HAP-1 (cell line): ENCODE results near the gene OR2J1.
"Not testable (repeated sequence)": the region's sequence is repeated elsewhere in the genome, so short reads cannot be mapped to it uniquely, and the experiment has no call there.

Source experiments
- DNase-seq, 2 experiments: peaks; one replicate each; pipeline ENCODE4 v3.0.0-alpha.2; 2016 to 2020; ENCODE audit warnings: low spot score in 2 of 2
- H3K27me3 ChIP-seq: fragments of 250-450 bp; sonication (Bioruptor Pico); 2 replicates; pipeline ENCODE4 v1.5.1; 2020; ENCODE audit warnings: low read depth, mild to moderate bottlenecking, moderate library complexity
- H3K36me3 ChIP-seq: fragments of 250-450 bp; sonication (Bioruptor Pico); replicated peaks from 2 replicates; pipeline ENCODE4 v1.5.1; 2020; ENCODE audit warnings: mild to moderate bottlenecking
- H3K4me1 ChIP-seq: fragments of 250-450 bp; sonication (Bioruptor Pico); 2 replicates; pipeline ENCODE4 v1.5.1; 2020; ENCODE audit warnings: mild to moderate bottlenecking
- H3K4me3 ChIP-seq: fragments of 250-450 bp; sonication (Bioruptor Pico); 2 replicates; pipeline ENCODE4 v1.5.1; 2020; ENCODE audit warnings: mild to moderate bottlenecking, moderate library complexity
- H3K9me3 ChIP-seq: fragments of 250-450 bp; sonication (Bioruptor Pico); 2 replicates; pipeline ENCODE4 v1.5.1; 2020; ENCODE audit warnings: mild to moderate bottlenecking, moderate library complexity
- in situ Hi-C: fragments of 300-500 bp; cut with MboI; formaldehyde crosslinking; loops from 3 replicates; pipeline ENCODE4 v1.14.3; 2020; ENCODE audit warnings: low sequenced_read_pairs, inconsistent platforms, mixed read lengths

Gene OR2J1

DNA sequence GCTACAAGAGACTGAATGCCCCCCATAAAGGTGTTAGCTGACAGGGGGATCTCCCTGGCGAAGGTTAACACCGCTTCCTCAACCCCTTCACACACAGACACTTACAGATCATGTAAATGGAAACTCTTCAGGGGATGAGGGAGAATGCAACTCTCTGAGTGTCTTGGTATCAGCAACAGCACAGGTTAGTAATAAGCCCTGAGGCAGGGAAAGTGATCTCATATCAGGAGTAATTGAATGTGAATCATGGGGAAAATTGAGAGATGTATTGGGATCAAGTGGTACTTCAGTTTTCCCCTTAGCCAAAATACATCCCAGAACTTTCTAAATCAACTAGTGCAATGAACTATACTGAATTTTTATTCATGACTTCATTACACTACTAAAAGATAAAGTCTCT lies 32.4 kb downstream of the OR2J1 start:
- Histone ChIP-seq H3K36me3 (no peaks in the 10 kb centered on the region), H3K27me3 (peaks cover 5% of the 10 kb centered on the region; the same call in 1 of the 2 replicates), H3K4me3 (no peak overlapping the region), H3K9me3 (no peaks in the 10 kb centered on the region), H3K4me1 (no peaks in the 10 kb centered on the region)
- DNase-seq: no peak
- in situ Hi-C loops: no loop called here

DNA sequence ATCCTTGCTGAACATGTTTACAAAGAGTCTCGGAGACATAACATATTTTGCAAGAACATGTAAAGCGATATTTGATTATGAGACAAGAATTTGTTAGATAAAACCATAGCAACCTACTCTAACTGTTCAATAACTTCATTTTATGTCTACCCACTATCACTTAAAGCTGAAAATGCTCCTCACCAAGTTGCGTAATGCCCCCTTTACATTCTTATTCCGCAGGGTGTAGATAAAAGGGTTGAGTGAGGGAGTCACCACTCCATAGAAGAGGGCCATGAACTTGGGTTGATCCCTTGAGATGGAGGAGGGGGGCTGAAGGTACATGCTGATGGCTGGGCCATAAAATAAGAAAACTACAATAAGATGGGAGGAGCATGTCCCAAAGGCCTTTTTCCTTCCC lies 38.4 kb downstream of the OR2J1 start:
- Histone ChIP-seq H3K9me3 (no peaks in the 10 kb centered on the region), H3K36me3 (no peaks in the 10 kb centered on the region), H3K4me1 (peaks cover 11% of the 10 kb centered on the region), H3K4me3 (no peak overlapping the region), H3K27me3 (no peaks in the 10 kb centered on the region)
- no peak for DNase-seq
- in situ Hi-C loops: no loop called here

- Histone ChIP-seq H3K9me3 (no peaks in the 10 kb centered on the region), H3K36me3 (no peaks in the 10 kb centered on the region), H3K4me3 (no peak overlapping the region), H3K27me3 (no peaks in the 10 kb centered on the region), H3K4me1 (peaks cover 41% of the 10 kb centered on the region)
- in situ Hi-C loops: no loop called here
- DNase-seq: no peak
These were observed 42.3 kb downstream of the OR2J1 start for GRCh38 chr6:29141606-29142005.

DNA sequence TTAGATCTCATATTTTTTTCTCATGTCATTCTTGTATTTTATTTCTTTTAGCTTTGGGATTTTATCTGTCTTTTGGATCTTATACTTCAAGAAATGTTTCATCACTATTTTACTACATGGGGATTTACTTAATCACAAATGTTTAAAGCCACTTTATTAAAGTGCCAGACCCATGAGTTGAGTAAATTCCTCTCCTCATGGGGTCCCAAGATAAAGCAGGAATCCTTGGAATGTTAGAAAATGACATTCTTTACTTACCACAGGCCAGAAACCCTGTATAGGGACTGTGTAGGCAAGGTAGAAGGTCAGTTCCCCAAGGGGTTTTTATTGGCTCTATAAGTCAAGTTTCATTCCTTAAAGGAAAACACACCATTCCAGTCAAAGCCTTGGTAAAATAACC lies 43.0 kb downstream of the OR2J1 start:
- no peaks in the 10 kb centered on the region for H3K36me3 ChIP-seq
- H3K4me3 ChIP-seq: no peak overlapping the region
- peak in 1 of 2 experiments; percentile 44 for DNase-seq
- no peaks in the 10 kb centered on the region for H3K27me3 ChIP-seq
- no peaks in the 10 kb centered on the region for H3K9me3 ChIP-seq
- in situ Hi-C loops: no loop called here
- peaks cover 46% of the 10 kb centered on the region for H3K4me1 ChIP-seq

DNA sequence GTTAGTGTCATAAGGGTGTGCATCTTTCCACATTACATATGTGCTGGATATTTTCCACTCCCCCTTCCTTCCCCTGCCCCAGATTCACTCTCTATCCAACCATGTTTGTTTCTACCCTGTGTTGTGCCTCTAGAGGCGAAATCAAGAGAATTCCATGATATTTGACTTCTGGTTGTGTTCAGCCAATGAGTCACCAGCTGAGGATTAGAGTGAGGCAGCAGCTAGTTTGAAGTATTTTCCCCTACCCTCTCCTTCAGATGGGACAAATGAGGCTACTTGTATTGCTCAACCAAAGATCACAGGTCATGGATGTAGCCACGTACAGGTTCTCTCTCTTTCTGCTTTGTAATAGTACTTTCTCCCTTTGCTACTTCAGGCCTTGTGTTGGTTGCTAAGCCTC lies 46.9 kb downstream of the OR2J1 start:
- Histone ChIP-seq H3K4me1 (peaks cover 46% of the 10 kb centered on the region), H3K9me3 (no peaks in the 10 kb centered on the region), H3K4me3 (no peak overlapping the region), H3K27me3 (no peaks in the 10 kb centered on the region), H3K36me3 (no peaks in the 10 kb centered on the region)
- DNase-seq: peak in 1 of 2 experiments; percentile 19
- in situ Hi-C loops: no loop called here

DNA sequence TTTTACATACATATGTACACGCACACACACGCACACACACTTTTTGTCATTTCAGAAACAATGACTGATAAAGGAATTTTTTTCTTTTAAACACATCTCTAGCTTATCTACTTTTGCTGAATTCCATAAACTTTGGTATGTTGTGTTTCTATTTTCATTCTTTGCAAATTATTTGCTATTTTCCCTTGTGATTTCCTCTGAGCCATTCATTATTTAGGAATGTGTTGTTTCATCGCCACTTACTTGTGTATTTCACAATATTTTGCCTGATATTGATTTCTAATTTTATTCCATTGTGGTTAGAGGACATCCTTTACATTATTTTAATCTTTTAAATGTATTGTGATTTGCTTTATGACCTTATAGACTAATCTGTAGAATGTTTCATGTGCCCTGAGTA lies 47.8 kb downstream of the OR2J1 start:
- no peaks in the 10 kb centered on the region for H3K9me3 ChIP-seq
- no peaks in the 10 kb centered on the region for H3K36me3 ChIP-seq
- in situ Hi-C loops: no loop called here
- H3K4me1 ChIP-seq: peaks cover 40% of the 10 kb centered on the region
- DNase-seq: no peak
- no peak overlapping the region for H3K4me3 ChIP-seq
- no peaks in the 10 kb centered on the region for H3K27me3 ChIP-seq

DNA sequence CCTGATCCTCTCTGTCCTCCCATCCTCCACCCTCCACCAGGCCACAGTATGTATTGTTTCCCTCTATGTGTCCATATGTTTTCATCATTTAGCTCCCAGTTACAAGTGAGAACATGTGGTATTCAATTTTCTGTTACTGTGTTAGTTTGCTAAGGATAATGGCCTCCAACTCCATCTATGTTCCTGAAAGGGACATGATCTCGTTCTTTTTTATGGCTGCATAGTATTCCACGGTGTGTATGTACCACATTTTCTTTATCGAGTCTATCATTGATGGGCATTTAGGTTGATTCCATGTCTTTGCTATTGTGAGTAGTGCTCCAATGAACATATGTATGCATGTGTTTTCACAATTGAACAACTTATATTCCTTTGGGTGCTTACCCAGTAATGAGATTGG lies 50.2 kb downstream of the OR2J1 start:
- H3K9me3 ChIP-seq, H3K27me3 ChIP-seq, in situ Hi-C loops, H3K36me3 ChIP-seq, H3K4me3 ChIP-seq, DNase-seq: not testable (repeated sequence)
- peaks cover 23% of the 10 kb centered on the region for H3K4me1 ChIP-seq
